Retina (tissue), 1 donor: Measurements from ENCODE around the gene GATC.

ENCODE experiments used
- DNase-seq: peaks from one replicate; pipeline ENCODE4 v3.0.0-alpha.2; 2016

The GATC gene, protein sequence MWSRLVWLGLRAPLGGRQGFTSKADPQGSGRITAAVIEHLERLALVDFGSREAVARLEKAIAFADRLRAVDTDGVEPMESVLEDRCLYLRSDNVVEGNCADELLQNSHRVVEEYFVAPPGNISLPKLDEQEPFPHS

DNA sequence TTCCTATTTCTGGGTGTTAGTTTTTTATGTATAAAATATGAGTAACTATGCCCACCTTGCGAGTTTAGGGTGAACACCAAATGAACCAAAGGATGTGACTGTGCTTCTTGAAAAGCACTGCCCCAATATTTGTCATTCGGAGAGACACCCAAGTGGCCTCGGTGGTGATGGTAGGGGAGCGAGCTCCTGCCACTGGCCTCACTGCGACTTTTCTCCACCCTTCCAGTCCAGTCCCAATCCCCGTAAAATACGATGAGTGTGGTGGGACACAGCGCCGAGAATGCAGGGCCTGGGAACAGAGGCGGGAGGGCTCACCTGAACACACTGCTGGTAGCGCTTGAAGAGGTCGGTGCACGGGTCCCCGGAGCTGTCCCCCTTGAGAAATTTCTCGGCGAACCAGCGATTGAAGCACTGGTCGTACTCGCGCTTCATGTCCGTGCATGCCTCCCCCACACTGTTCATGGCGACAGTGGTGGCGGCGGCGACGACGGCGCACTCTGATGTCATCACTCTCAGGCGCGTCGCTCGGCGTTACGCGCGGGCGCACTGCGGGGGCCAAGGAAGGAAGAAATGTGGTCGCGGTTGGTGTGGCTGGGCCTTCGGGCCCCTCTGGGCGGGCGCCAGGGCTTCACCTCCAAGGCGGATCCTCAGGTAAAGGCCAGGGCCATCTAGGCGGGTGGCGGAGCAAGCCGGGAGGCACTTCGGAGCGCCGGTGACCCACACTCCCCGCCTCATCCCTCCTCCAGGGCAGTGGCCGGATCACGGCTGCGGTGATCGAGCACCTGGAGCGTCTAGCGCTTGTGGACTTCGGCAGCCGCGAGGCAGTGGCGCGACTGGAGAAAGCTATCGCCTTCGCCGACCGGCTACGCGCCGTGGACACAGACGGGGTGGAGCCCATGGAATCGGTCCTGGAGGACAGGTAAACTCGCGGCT is at the start of gene GATC, which contains the start of gene TRIAP1:
Gene GATC, plus strand, starts transcription at position 534 of the 933 bp plus-strand sequence. Its CDS starts 37 bp downstream, at position 571.
Gene TRIAP1, minus strand, starts transcription at position 474 of the 933 bp plus-strand sequence. Its CDS starts 12 bp downstream, at position 462.
- peak; percentile 99 for DNase-seq

DNA sequence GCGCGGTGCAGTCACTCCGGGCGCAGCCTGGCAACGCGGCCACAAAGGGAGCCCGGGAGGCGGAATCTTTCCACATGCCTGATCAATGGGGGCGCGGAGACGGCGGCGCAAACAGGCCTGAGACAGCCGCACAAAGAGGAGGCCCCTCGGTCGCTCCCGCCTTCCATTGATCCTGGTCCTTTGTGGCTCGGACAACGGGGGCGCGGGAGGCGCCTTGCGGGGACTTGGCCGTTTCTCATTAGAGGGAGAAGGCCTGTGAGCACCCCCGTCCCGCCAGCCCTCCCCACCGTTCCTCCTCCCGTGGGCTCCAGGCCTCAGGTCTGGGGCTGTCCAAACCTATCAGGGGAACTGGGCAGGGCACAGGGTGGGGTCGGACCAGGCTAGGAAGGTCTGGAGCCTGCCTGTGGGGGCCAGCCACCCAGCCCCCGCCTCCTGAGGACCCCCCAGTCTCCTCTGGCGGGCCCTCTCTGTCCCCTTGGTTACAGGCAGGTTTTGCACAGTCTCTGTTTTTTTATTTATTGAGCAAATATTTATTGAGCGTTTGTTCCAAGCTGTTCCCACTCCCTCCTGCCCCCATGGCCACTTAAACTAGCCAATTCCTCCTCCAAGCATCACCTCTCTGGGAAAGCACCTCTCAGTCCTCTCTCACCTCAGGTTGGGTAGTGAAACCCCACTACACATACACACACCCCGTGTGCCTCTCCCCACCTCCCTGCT is 48.3 kb upstream of the GATC start:
- DNase-seq = peak; percentile 94

DNA sequence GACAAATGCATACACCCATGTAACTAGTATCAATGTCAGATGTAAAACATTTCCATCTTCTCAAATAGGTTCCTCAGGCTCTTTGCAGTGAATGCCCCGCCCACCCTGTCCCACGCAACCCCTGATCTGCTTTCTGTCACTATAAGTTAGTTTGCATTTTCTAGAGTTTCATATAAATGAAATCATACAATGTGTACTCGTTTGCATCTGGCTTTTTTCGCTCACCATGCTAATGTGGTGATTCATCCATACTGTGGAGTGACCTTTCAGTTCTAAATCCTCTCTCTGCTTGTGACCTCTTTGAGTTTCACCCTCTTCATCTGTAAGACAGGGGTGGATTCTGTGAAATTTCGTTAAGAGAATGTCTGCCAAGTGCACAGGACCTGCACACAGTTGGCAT is 46.7 kb upstream of the GATC start:
- DNase-seq = no peak

DNA sequence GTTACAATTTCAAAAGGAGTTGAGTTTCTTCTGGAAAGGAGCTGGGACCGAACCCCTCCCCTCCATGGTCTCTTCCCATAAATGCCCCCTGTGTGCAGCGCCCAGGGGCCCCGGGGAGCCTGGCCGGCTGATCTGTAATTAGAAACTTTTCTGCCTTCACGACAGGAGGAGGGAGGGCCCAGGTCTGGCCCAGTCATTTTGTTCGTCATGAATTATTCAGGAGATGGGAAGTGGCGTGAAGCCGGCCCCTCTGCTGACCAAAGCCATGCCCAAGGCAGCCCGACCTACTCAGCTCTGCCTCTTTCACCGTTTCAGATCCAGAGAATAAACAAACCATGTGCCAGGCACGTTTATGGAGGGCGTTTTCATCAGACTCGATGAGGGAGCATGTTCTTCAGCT is 44.0 kb upstream of the GATC start:
- peak; percentile 79 for DNase-seq

DNA sequence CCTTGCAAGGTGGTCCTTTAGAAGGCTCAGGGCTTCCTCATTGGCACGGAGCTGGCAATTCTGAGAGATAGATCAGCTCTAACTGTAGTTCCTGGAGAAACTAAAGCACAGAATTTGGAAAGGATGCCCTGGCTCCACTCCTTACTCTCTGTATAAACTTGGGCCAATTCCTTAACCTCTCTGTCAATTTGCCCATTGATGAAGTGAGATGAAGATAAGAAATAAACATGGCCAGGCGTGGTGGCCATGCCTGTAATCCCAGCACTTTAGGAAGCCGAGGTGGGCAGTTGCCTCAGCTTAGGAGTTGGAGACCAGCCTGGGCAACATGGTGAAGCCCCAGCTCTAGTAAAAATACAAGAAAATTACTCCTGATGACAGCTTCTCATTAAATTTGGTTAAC is 42.4 kb upstream of the GATC start:
- DNase-seq = no peak

DNA sequence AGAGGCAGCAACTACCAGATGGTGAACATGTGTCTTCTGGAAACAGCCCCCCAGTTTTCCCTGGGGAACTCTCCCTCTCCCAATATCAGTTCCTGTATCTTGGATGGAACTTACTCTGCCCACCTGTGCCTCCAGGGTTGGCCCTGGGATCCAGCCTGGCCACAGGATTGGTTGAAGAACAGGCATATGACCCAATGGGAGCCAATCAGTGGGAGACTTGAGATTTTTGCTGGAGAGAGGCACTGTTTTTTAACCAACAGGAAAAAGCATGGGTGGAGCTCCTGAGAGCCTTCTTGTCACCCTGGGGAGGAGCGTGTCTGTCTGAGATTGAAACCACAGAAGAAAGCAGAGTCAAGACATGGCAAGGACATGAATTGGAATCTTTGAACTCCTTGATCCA is 42.0 kb upstream of the GATC start:
- no peak for DNase-seq

DNA sequence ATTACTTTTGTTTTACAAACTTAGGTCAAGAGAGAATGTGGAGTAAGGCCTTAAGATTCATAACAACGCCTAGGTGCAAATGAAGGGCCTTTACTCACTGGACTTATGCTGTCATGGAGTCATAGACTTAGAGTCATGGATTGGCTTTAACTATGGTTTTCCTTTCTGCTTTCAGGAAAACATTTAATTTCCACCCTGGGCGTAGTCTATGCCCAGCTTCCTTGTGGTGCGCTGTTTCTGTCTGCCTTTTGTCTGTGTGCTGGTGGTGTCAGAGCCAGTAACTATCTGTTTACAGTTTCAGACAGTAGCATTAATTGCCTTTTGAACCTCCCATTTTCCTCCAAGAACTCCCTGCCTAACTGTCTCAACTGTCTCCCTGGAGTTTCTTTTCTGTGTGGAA is 40.2 kb upstream of the GATC start:
- no peak for DNase-seq

DNA sequence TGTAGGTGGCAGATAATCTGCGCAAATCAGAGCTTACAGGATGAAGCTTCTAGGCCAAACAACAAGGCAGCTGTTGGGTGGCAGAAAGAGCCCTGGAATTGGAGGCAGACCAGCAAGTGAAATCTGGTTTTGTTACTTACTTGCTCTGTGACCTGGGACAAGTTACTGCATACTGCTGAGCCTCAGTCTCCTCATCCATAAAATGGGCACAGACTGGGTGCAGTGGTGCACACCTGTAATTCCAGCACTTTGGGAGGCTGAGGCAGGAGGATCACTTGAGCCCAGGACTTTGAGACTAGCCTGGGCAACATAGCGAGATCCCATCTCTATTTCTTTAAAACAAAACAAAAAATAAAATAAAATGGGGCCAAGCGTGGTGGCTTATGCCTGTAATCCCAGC is 39.7 kb upstream of the GATC start:
- no peak for DNase-seq

DNA sequence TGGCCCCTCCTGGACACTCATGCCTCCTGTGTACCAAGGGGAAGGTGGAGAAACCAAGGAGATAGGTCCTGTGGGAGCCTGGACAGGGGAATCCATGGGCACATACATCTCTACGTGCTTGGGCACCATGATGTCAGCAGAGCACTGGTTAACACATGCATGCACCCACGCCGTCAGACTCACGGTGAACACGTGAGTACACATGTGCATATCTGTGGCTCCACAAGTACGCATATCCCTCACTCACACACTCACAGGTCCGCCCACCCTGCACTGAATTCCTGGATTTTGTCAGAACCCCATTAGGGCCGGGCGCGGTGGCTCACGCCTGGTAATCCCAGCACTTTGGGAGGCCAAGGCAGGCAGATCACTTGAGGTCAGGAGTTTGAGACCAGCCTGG is 37.5 kb upstream of the GATC start:
- DNase-seq = no peak

DNA sequence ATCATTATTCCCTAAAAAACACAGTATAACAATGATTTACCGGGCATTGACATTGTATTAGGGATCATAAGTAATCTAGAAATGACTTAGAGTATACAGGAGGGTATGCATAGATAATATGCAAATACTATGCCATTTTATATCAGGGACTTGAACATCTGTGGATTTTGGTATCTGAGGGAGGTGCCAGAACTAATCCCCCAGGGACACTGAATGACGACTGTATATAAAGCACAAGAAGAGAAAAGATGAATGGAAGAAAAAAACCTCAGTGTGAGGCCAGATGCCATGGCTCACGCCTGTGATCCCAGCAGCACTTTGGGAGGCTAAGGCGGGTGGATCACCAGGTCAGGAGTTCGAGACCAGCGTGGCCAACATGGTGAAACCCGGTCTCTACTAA is 33.8 kb upstream of the GATC start:
- no peak for DNase-seq

DNA sequence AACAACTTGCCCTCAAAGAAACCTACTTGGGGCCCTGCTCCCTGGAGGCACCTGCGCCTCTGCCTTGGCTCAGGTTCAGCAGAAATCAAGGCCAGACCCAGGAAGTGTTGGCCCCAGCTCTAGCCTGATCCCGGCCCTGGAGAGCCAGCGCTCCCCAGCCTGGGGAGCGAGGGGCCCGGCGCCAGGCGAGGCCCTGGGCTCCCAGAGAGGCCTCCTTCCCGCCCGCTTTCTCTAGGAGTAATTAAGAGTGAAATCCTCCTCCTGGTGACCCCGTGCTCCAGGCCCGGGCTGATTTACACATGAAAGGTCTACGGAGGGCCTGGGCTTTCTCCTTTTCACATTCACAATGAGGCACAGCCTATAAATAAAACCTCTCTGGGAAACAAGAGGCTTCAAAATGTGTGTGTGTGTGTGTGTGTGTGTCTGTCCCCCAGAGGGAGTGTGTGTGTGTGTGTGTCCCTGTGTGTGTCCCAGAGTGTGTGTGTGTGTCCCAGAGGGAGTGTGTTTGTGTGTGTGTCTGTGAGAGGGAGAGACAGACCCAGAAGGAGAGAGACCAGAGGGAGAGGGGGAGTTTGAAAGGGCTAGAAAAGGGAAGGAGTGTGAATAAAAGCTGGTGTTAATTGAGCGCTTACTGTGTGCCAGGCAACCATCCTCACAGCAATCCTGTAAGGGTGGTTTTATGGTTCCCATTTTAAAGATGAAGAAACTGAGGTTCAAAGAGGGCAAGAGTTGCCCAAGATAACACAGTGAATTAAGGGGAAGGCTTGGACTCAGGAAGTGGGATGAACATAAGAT is 32.1 kb upstream of the GATC start:
- DNase-seq = peak; percentile 86

DNA sequence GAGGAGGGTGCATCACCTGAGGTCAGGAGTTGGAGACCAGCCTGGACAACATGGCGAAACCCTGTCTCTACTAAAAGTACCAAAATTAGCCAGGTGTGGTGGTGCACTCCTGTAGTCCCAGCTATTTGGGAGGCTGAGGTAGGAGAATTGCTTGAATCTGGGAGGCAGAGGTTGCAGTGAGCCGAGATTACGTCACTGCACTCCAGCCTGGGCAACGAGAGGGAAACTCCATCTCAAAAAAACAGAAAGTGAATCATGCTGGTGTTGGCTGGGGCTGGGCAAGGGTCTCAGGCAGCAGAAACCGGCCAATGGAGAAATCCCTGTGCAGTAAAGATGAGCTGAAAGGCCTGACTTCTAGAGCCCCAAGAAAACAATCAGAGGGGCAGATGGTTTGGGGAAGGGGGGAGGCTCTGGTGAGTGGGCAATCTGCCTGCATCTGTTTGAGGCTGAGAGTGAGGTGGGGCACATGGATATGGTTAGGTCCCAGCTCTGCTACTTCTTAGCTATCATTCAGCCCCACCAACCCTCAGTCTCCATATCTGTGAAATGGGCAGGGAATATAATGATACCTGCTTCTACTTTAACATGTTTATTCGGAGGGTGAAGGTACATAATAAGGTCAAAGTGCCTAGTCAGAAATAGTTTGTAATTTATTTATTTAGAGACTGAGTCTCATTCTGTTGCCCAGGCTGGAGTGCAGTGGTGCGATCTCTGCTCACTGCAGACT is 29.6 kb upstream of the GATC start:
- no peak for DNase-seq

DNA sequence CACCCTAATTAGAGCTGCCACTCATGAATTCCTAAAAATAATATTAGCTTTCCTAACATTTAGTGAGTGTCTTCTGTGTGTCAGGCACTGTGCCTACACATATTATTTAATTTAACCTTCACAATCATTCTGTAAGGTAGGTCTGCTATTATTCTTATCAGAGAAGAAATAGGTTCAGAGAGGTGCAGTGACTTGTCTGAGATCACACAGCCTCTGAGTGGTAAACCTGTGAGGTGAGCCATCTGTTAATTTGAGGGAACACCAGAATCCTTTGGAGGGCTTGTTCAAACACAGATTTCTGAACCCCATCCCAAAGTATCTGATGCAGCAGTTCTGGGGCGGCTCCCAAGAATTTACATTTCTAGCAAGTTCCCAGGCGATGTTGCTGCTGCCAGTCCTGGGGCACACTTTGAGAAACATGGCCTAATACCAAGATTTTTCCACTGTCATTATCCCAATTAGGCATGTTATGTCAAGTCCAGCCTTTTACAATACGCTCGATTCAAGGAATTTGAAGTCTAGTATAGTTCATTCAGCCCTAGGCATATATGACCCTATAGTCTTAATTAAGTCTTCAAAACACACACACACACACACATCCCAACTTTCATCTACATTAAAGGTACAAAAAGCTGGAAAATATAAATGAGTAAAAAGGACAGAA is 28.2 kb upstream of the GATC start:
- no peak for DNase-seq

DNA sequence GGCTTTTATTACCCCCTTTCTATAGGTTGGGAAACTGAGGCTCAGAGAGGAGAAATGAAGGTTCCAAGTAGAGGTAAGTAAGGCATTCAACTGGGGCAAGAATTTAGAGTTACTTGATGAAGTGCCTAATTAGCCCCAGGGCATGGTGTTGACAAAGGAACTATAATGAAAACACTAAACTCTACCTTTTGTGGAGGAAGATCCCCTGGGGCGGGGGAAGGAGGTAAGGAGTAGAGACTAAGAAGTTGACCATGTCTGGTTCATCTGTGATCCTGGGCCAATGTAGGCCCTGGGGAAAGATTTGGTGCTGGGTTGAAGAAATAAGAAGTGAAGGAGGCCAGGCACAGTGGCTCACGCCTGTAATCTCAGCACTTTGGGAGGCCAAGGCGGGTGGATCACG is 24.5 kb upstream of the GATC start:
- no peak for DNase-seq

DNA sequence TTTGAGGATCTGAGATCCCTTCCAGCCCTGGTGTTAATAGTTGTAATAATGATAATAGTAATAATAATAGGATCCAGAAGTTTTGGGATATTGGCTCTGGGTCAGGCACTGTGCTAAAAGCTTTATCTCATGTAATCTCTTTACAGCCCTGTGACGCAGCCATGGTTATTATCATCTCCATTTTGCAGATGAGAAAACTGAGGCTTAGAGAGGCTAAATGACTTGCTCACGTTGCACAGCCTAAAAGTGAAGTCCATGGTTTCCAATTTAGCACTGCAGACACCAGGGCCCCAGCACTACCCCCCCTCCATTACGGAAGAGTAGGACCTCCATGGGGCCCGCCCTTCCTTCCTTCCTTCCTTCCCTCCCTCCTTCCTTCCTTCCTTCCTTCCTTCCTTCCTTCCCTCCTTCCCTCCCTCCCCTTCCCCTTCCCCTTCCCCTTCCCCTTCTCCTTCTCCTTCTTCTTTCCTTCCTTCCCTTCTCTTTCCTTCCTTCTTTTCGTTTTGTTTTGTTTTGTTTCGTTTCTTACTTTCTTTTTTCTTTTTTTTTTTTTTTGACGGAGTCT is 23.3 kb upstream of the GATC start:
- no peak for DNase-seq

DNA sequence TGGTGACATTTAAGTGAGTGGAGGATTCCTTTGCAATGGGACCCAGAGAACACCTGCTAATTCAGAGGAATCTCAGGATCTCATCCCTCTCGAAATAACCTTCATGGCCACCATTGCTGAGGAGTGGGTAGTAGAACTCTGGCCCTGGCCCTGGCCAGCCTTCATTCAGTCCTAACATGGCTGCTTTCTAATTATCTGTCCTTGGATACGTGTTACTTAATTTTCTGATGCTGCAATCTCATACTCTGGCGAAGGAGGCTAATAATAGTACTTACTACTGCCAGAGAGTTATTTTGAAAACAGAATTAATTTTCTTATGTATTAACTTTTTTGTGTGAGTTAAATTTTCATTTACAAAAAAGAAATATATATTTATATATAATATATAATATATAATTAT is 20.4 kb upstream of the GATC start:
- no peak for DNase-seq

DNA sequence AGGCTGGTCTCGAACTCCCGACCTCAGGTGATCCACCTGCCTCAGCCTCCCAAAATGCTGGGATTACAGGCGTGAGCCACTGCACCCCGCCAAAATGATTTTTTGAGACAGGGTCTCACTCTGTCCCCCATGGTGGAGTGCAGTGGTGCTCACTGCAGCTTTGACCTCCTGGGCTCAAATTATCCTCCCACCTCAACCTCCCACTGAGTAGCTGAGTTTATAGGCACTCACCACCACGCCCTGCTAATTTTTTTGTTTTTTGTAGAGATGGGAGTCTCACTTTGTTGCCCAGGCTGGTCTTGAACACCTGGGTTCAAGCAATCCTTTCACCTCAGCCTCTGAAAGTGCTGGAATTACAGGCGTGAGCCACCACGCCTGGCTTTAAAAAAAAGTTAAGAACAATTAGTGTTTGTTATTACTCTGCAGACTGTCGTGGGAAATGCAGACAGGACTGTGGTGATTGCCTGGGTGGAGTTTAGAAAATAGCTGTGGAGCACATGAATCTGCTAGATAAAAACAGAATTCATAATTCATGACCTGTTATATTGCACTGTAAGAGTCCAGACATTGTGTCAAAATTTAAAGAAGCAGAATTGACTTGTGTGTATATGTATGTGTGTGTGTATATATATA is 17.5 kb upstream of the GATC start:
- DNase-seq = no peak

DNA sequence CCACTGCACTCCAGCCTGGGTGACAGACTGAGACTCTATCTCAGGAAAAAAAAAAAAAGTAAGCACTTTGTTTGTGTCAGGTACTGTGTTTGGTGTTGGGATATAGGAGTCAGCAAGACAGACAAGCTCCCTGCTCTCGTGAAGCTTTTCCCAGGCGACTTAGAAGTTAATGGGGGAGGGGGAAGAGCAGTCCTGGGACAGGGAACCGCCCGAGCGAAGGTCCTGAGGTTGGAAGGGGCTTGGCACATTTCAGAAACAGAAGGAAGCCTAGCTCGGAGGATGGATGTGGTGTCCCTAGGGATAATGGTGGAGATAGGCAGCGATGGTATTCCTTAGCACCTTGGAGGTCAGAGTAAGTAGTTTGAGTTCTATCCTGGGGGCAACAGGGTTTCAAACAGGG is 16.9 kb upstream of the GATC start:
- no peak for DNase-seq

DNA sequence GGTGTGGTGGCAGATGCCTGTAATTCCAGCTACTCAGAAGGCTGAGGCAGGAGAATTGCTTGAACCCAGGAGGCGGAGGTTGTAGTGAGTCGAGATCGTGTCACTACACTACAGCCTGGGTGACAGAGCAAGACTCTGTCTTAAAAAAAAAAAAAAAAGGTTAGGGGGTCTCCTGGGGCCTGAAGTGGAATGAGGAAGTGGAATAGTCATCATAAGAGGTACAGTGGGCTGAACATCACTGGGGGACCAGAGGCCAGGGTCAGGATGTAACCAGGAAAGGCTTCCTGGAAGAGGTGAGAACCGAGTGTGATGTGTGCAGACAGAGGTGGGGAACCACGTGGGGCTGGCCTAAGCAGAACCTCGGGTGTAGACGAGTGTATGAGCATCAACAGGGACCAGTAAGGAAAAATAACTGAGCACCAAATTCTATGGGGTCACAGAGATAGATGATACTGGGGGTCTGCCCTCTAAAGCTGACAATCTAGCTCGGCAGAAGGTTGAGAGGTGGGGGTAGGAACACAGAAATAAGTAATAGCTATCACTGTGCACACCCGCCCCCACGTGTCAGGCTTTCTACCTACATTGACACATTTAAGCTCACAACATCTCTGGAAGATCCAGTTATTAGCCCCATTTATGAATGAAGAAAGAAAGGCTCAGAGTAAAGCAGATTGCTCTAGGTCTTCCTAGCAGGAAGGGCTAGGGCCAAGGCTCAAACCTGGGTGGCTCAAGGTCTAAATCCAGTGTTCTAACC is 13.3 kb upstream of the GATC start:
- DNase-seq = no peak
